ENCODE measurements around the gene ATP11A. TPM values are rescaled to one million over a fixed set of nuclear protein-coding genes. Genes with fewer than 3 reads are reported as not detected.

The ATP11A gene
- total and polyA plus RNA-seq, 8 donors: 9.3 to 51.0 (median 30.5) TPM

- ATAC-seq: no peak
- Histone ChIP-seq H3K27me3 (no peaks in the 10 kb centered on the region), H3K9me3 (no peaks in the 10 kb centered on the region), H3K4me1 (no peaks in the 10 kb centered on the region), H3K36me3 (no peaks in the 10 kb centered on the region), H3K27ac (peak overlapping the region in 2 of 4 donors; percentile 34 to 53), H3K4me3 (no peak overlapping the region)
- TF ChIP-seq CTCF (IDR thresholded peaks at IDR 0.05): no peak
- no peak for DNase-seq
- intact Hi-C loops (cut with DNase I): no loop called here
- FAIRE-seq: no peak
- 93 to 94% methylated on average over 20 of the region's 20 CpGs for WGBS, 2 donors
Measured at GRCh38 chr13:112756511-112756966, 66.7 kb downstream of the ATP11A start.

DNA sequence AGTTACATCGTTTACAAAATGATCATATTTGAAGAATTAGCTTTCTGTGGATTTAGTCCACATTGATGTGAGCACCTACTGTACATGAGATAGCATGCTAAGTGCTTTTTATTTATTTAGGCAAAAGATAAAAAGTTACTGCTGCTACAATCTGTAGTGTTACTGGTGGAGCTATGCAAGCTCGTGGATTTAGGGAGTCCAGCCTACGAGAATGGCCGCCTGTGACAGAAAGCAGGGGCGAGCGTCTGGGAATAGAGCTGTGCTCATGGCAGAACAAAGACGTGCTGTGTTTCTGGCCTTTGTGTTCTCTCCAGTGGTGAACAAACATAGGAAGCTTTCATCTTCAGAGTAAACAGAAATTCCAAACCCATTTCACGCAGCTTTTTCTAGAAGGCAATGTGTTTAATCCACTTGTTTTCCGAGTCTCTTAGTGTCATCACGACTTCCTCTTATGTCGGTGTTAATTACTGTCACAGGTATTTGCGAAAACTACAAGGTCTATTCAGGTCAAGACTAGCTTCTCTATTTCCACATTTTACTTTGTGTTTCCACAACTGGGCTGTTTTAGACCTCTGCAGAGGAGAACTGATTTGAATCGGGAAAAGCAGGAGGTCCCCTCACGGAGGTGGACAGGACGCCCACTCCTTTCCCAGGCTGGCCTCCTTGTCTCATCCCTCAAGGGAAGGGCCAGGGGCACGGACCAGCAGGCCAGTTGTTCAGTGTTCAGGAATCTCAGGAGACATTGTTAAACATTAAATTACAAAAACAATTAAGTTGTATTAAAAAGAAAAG lies 67.3 kb downstream of the ATP11A start:
- peak overlapping the region in 2 of 4 donors; percentile 34 to 53 for H3K27ac ChIP-seq
- H3K4me3 ChIP-seq: no peak overlapping the region
- H3K27me3 ChIP-seq: no peaks in the 10 kb centered on the region
- 56 to 65% methylated on average over 16 of the region's 16 CpGs for WGBS, 2 donors
- intact Hi-C loops (cut with DNase I): no loop called here
- no peaks in the 10 kb centered on the region for H3K4me1 ChIP-seq
- H3K36me3 ChIP-seq: no peaks in the 10 kb centered on the region
- TF ChIP-seq CTCF (IDR thresholded peaks at IDR 0.05): no peak
- DNase-seq (no peak), FAIRE-seq (no peak), ATAC-seq (peak in 3 of 4 donors; percentile 59 to 77 (median 70))
- H3K9me3 ChIP-seq: no peaks in the 10 kb centered on the region

- WGBS, 2 donors: 87 to 91% methylated on average over 10 of the region's 10 CpGs
- TF ChIP-seq CTCF (IDR thresholded peaks at IDR 0.05): no peak
- H3K27ac ChIP-seq: peak overlapping the region in 2 of 4 donors; percentile 34 to 53
- FAIRE-seq (no peak), ATAC-seq (no peak), DNase-seq (no peak)
- H3K9me3 ChIP-seq: no peaks in the 10 kb centered on the region
- no peak overlapping the region for H3K4me3 ChIP-seq
- no peaks in the 10 kb centered on the region for H3K4me1 ChIP-seq
- H3K27me3 ChIP-seq: no peaks in the 10 kb centered on the region
- no peaks in the 10 kb centered on the region for H3K36me3 ChIP-seq
- intact Hi-C loops (cut with DNase I): no loop called here
Measured at GRCh38 chr13:112757759-112758086, 67.9 kb downstream of the ATP11A start.

GRCh38 chr13:112759053-112759452 lies 69.2 kb downstream of the ATP11A start:
- H3K9me3 ChIP-seq: no peaks in the 10 kb centered on the region
- no peak overlapping the region for H3K27ac ChIP-seq
- DNase-seq: no peak
- no peaks in the 10 kb centered on the region for H3K27me3 ChIP-seq
- no peak for FAIRE-seq
- no peaks in the 10 kb centered on the region for H3K4me1 ChIP-seq
- H3K36me3 ChIP-seq: no peaks in the 10 kb centered on the region
- no peak overlapping the region for H3K4me3 ChIP-seq
- WGBS, 2 donors: 95 to 98% methylated on average over 9 of the region's 9 CpGs
- intact Hi-C loops (cut with DNase I): no loop called here
- no peak for ATAC-seq
- TF ChIP-seq CTCF (IDR thresholded peaks at IDR 0.05): no peak

DNA sequence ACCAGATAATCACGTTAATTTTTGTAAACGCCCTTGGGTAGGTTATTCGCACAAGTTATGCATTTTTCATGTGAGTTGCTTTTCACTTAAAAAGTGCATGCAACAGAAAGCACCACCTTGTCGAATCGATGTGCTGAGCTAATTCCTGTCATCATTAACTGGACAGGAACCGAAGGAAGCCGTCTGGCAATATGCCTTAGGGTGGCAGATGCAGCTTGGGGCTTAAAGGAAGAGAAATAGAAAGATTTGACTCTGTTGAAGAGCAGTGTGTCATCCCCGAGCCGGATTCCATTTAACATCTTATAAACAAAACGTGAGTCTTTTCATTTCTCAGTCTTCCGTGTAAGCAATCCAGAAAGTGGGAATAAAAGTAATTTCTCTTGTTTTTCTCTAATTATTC lies 70.0 kb downstream of the ATP11A start:
- Histone ChIP-seq H3K27ac (no peak overlapping the region), H3K9me3 (no peaks in the 10 kb centered on the region), H3K36me3 (no peaks in the 10 kb centered on the region), H3K27me3 (no peaks in the 10 kb centered on the region), H3K4me3 (no peak overlapping the region), H3K4me1 (no peaks in the 10 kb centered on the region)
- intact Hi-C loops (cut with DNase I): no loop called here
- TF ChIP-seq CTCF (IDR thresholded peaks at IDR 0.05): no peak
- ATAC-seq (no peak), FAIRE-seq (no peak), DNase-seq (no peak)
- WGBS, 2 donors: 80 to 84% methylated on average over 11 of the region's 11 CpGs

Data from pancreas (tissue), 10 donors.